GM19463 (cell line): Measurements from ENCODE around the gene SHISA9.

Experiments
- ATAC-seq: cut with Tn5 transposase; IDR thresholded peaks from one replicate; pipeline ENCODE4 v1.9.1; 2021; ENCODE audit warnings: mild to moderate bottlenecking, moderate library complexity; ENCODE audit not compliant: unreplicated experiment

Gene SHISA9

GRCh38 chr16:13242201-13242600 is 340.8 kb downstream of the SHISA9 start:
- ATAC-seq: no peak

GRCh38 chr16:13244770-13245169 is 343.4 kb downstream of the SHISA9 start:
- ATAC-seq: no peak

GRCh38 chr16:13245713-13246377 is 344.4 kb downstream of the SHISA9 start:
- no peak for ATAC-seq

- ATAC-seq: no peak
These were observed 353.7 kb downstream of the SHISA9 start for GRCh38 chr16:13254998-13255614.

- no peak for ATAC-seq
These were observed 361.1 kb downstream of the SHISA9 start for GRCh38 chr16:13262270-13263090.

- ATAC-seq: no peak
These were observed 363.6 kb downstream of the SHISA9 start for GRCh38 chr16:13264749-13265552.

- ATAC-seq: no peak
These were observed 368.0 kb downstream of the SHISA9 start for GRCh38 chr16:13269359-13269758.

GRCh38 chr16:13269905-13270528 is 368.6 kb downstream of the SHISA9 start:
- ATAC-seq: no peak

- no peak for ATAC-seq
These were observed 369.2 kb downstream of the SHISA9 start for GRCh38 chr16:13270602-13271001.

GRCh38 chr16:13289515-13289914 is 388.1 kb downstream of the SHISA9 start:
- no peak for ATAC-seq
